Measurements from ENCODE around the gene LBH.

GRCh38 chr2:30205456-30205855 is 25.9 kb upstream of the LBH start:
- no peak for TF ChIP-seq CTCF (IDR thresholded peaks at IDR 0.05)
- no peak for TF ChIP-seq POLR2AphosphoS5 (IDR thresholded peaks at IDR 0.05)
- no peak for TF ChIP-seq EP300 (IDR thresholded peaks at IDR 0.05)

Data from sigmoid colon (tissue), 4 donors.